Astrocyte of the hippocampus (primary cell): ENCODE data around the gene PIP4K2A.
"Not testable (repeated sequence)": the region's sequence is repeated elsewhere in the genome, so short reads cannot be mapped to it uniquely, and the experiment has no call there.

Experiments used
- DNase-seq: peaks from one replicate; pipeline ENCODE4 v3.0.0; 2011; ENCODE audit warnings: low read depth, low spot score

Gene PIP4K2A

DNA sequence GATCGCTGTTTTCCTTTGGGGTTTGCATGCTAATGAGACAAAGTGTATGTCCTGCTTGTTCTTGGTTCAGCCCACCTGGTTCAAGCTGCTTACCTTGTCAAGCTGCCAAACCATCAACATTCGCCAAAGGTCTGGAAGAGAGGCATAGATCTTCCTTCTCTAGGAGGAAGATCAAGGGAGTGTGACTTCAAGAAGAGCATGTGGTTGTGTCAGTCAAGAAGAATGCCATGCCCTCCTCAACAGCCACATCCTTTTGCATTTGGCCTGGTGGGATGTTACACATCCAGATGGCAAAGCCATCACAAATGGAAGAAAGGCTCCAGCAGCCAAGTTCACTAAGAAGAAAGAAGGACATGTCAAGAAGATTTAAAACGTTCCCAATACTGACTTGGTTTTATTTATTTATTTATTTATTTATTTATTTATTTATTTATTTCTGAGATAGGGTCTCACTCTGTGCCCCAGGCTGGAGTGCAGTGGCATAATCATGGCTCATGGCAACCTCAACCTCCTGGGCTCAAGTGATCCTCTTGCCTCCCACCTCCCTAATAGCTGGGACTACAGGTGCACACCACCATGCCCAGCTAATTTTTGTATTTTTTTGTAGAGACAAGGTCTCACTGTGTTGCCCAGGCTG, 5.1 kb upstream of the PIP4K2A start:
- DNase-seq = no peak

- not testable (repeated sequence) for DNase-seq
Observed at GRCh38 chr10:22718659-22719058, 4.3 kb upstream of the PIP4K2A start.

- no peak for DNase-seq
Observed at GRCh38 chr10:22717728-22718127, 3.4 kb upstream of the PIP4K2A start.

DNA sequence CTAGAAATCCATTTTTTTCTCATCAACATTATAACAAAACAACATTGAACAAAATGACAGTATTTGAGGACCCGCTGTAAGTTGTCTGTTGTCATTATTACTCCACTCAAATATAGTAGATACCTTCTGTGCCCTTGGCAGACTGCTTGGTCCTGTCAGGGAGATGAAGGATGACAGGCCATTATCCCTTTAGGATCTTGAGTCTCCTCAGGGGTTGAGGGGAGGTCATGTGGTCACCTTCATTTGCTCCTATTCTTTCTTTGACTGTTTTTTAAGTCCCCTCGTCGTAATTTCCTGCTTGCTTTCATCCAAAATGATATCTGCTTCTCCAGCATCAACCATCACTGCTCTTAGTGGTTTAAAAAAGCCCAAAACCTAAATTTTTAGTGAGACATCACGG, 2.6 kb upstream of the PIP4K2A start:
- DNase-seq = no peak

DNA sequence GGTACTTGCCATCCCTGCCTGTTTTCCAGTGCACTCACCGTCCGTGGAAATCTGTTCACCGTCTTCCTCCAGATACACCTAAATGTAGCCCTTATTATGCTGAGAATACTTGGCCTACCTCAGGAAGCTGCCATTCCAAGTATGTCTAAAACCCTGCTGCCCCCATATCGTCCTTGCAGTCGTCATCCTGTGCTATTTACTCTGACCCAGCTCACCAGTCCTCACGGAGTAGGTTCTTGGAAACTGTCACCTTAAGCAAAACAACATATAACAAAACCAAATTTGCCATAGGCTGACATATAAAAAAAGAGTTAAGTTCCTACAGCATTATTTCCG, 880 bp upstream of the PIP4K2A start:
- no peak for DNase-seq

GRCh38 chr10:22713853-22714478, 412 bp downstream of the PIP4K2A start:
- DNase-seq = no peak

- peak; percentile 55 for DNase-seq
Observed at GRCh38 chr10:22712956-22713852, 1.2 kb downstream of the PIP4K2A start.

DNA sequence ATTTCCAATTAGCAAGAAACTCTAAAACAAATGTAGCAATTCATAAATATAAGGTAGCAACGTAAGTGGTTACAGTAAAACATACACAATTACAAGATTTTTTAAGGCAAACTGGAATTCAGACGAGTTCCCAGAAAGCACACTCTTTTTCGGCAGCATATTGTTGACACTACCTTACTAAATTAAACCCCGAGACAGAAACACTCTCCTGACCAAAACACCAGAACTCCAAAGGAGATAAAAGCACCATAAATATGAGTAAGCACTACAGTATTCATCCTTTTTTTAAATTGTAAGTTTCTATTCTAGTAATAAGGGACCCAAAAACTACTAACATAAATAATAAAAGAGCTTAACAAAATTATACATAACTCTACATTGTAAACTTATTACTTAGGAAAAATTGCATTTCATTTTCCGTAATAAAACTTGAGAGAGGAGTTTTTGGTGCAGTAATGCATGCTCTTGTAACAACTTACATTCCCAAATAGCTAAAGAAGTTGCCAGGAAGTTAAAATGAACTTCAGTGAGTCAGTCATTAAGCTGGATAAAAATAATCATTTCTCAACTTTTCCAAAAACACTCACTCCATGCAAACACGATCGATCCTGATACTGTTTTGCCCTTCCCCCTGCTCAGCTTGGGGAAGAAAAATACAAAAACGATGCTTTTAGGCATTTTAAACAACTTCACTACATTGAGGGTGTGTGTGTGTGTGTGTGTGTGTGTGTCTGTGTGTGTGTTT, 2.0 kb downstream of the PIP4K2A start:
- peak; percentile 26 for DNase-seq

- no peak for DNase-seq
Observed at GRCh38 chr10:22711373-22711772, 3.0 kb downstream of the PIP4K2A start.

DNA sequence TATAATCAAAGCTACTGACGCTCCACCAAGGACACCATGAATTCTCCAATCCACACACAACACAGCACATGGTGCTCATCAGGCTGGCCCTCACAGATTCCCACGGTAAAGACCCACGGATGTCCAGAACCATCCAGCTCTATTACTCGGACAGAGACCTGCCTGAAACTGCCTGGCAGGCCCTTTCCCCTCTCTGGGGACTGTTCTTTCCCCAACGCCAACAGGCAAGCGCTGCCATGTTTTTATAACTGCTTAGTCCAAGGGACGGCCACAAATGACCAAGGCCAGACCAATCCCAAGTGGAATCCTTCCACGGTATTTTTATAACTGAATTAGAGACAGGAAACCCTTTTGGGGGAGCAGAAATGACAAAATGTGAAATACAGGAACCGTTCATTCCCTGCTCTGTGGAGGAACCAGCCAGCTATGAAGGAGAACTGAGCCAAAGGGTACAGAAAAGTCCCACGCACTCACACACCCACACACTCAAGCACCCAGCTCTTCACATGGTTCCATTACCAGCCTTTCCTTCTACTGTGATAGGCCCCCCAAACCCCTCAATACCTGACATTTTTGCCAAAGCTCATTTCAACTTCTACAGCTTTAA, 4.1 kb downstream of the PIP4K2A start:
- no peak for DNase-seq

DNA sequence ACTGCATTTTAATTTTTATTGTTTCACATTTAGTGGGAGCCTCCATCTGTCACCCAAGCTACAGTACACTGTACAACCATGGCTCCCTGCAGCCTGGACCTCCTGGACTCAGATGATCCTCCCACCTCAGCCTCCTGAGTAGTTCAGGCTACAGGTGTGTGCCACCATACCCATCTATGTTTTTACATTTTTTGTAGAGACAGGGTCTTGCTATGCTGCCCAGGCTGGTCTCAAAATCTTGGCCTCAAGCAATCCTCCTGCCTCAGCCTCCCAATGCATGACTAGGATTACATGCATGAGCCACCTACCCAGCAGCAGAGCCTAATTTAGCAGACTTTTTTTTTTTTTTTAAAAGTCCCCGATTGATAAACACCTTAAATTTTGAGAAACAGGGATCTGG, 5.6 kb downstream of the PIP4K2A start:
- DNase-seq = no peak

DNA sequence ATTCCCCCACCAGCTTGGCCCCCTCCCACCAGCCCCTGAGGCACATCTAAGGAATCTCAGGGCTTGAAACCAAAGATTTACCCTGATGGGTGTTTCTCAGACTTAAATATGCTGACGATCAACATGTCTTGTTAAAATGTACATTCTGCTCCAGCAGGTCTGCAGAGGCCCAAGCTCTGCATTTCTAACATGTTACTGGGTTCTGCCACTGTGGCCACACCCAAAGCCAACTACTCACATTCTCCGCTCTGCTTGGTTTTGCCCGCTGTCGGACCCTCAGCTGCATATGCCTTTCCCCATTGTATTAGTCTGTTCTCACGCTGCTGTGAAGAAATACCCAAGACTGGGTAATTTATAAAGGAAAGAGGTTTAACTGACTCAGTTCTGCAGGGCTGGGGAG, 8.9 kb downstream of the PIP4K2A start:
- no peak for DNase-seq

DNA sequence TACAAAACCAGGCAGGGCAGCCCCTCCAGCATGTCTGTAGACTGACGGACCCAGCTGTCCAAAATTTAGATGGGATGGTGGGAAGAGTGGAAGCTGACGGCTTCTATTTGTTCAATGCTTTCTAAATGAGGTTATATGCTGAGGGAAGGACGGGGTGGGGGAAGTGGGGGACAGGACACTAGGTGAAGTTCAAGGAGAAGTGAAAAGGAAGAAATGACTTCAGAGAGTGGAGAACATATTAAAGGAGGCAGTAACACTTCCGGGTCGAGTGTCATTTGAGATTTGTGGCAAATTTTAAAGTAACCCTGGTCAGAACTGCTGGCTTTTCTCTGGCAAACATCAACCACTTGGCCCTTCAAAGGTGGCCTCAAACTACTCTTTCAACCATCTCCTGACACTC, 9.4 kb downstream of the PIP4K2A start:
- no peak for DNase-seq

DNA sequence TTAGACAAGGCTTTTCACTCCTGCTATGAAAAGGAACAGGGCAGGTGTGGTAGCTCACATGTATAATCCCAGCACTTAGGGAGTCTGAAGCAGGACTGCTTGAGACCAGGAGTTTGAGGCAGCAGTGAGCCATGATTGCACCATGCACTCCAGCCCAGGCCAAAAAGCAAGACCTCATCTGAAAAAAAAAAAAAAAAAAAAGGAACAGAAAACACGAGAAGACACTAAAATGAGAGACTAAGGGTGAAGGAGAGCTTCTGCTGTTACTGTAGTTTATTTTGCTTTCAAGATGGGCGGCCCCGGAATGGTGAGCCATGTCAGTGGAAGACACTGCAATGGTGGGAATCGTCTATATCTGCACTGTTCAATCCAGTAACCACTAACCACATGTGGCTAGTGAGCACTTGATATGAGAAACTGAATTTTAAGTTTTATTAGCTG, 9.9 kb downstream of the PIP4K2A start:
- DNase-seq = no peak

- DNase-seq = peak; percentile 54
Observed at GRCh38 chr10:22702348-22702747, 12.0 kb downstream of the PIP4K2A start.

- DNase-seq = no peak
Observed at GRCh38 chr10:22701132-22701826, 13.1 kb downstream of the PIP4K2A start.

GRCh38 chr10:22700489-22700888, 13.9 kb downstream of the PIP4K2A start:
- DNase-seq = no peak

- no peak for DNase-seq
Observed at GRCh38 chr10:22699976-22700375, 14.4 kb downstream of the PIP4K2A start.

GRCh38 chr10:22698941-22699440, 15.4 kb downstream of the PIP4K2A start:
- DNase-seq = no peak

- no peak for DNase-seq
Observed at GRCh38 chr10:22697800-22698199, 16.6 kb downstream of the PIP4K2A start.

- DNase-seq = no peak
Observed at GRCh38 chr10:22697101-22697500, 17.3 kb downstream of the PIP4K2A start.
